GM19035 (cell line): ENCODE measurements around the gene ITGAX.

ENCODE experiments used
- ATAC-seq: cut with Tn5 transposase; IDR thresholded peaks from one replicate; pipeline ENCODE4 v1.9.1; 2021; ENCODE audit not compliant: unreplicated experiment

Gene ITGAX

DNA sequence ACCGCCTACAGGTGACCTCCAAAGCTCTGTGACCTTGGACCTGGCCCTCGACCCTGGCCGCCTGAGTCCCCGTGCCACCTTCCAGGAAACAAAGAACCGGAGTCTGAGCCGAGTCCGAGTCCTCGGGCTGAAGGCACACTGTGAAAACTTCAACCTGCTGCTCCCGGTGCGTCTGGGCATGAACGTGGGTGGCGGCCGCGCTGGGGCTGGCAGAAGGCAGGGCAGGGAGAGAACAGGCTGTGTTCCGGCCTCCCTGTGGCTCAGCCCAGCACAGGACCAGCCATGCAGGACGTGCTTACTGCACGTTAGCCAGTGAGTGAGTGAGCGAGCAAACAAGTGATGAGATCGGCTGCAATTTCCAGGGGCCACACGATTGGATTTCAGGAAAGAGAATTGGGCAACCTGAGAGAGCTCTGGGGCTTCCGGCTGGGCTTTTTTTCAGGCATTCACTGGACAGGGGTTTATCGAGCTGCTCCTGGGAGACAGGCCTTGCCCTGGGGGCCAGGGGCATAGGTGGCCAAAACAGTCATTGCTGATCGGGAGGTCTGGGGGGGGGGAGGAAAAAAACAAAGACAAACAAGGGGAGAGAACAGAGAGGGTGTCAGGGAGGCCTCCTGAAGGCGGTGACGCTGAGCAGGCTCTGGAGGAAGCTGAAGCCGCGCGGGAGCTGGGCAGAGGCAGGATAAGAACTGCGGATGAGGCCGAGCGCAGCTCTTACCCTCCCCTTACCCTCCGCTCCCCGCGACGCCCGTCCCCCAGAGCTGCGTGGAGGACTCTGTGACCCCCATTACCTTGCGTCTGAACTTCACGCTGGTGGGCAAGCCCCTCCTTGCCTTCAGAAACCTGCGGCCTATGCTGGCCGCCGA lies 16.9 kb downstream of the ITGAX start:
- no peak for ATAC-seq

DNA sequence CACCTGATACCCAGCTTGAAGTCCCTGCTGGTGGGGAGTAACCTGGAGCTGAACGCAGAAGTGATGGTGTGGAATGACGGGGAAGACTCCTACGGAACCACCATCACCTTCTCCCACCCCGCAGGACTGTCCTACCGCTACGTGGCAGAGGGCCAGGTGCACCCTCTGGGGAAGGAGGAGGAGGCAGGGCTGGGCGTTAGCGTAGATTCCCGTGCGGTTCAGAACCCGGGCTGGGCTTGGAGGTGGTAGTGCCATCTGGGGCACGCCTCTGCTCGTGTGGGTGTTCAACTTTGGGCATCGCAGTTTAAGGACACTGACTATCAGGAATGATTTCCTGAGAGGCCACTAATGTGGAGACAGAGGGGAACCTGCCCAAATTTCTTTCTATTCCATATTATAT lies 18.3 kb downstream of the ITGAX start:
- no peak for ATAC-seq

DNA sequence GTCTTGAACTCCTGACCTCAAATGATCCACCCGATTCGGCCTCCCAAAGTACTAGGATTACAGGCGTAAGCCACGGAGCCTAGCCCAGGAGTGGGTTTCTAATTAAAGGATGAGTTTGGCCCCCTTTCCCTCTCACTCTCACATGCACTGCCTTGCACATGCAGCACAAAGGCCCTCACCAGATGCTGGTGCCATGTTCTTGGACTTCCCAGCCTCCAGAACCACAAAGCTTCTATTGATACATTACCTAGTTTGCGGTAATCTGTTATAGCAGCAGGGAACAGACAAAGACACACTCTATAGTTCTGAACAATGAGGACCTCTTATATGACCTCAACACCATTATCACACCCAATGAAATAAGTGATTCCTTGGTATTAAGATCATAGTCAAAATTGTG lies 20.3 kb downstream of the ITGAX start:
- no peak for ATAC-seq

DNA sequence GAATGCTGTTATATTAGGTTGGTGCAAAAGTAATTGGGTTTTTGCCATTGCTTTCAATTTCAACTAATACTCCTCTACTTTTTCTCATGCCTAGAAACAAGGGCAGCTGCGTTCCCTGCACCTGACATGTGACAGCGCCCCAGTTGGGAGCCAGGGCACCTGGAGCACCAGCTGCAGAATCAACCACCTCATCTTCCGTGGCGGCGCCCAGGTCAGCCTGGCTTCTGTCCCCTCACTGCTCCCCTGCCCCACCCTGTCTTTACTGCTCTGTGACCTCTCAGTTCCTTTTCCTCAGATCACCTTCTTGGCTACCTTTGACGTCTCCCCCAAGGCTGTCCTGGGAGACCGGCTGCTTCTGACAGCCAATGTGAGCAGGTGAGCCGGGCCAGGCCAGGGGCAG lies 21.7 kb downstream of the ITGAX start:
- no peak for ATAC-seq

DNA sequence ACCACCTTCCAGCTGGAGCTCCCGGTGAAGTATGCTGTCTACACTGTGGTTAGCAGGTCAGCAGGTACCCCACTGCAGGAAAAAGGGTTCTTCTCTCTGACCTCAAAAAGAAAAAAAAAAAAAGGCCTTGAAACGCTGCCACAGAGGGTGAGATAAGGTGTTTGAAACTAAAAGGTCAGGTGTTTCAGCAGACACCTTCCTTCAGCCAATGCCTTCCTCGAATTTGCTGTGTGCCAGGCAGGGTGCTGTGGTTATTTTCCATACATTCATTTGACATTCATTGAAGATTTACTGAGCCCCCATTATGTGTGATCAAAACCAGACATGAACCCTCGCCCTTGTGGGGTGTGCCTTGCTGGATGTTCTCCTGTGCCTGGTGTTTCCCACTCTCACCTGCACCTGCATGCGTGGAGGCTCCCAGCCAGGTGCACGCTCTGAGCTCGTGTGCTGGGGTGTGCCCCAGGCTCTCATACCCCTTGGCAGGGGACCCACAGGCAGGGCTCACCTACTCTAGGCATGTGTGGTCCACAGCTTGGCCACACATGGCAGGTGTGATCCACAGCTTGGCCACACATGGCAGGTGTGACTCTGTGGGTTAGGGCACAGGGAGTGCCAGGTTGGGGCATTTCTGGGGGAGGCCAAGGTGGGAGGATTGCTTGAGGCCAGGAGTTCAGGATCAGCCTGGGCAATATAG lies 22.4 kb downstream of the ITGAX start:
- no peak for ATAC-seq

DNA sequence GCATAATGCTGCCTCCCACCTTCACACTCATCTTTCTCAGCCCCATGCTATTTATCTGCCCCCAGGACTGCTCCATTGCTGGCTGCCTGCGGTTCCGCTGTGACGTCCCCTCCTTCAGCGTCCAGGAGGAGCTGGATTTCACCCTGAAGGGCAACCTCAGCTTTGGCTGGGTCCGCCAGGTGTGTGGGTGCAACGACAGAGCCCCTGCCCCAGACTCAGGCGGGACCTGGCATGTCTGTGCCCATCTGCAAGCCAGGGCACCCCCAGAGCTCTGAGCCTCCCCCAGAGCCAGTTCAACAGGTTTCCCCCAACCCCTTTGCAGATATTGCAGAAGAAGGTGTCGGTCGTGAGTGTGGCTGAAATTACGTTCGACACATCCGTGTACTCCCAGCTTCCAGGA lies 25.2 kb downstream of the ITGAX start:
- no peak for ATAC-seq

DNA sequence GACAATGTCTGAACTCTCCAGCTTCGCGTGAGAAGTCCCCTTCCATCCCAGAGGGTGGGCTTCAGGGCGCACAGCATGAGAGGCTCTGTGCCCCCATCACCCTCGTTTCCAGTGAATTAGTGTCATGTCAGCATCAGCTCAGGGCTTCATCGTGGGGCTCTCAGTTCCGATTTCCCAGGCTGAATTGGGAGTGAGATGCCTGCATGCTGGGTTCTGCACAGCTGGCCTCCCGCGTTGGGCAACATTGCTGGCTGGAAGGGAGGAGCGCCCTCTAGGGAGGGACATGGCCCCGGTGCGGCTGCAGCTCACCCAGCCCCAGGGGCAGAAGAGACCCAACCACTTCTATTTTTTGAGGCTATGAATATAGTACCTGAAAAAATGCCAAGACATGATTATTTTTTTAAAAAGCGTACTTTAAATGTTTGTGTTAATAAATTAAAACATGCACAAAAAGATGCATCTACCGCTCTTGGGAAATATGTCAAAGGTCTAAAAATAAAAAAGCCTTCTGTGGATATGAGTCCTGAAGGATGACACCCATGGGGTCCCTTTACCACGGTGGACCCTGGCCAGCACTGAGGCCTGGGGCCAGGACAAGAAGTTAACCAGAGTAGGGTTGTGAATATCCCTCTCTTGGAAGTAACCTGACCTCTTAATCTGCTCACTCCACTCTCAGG lies 27.6 kb downstream of the ITGAX start:
- ATAC-seq = no peak

DNA sequence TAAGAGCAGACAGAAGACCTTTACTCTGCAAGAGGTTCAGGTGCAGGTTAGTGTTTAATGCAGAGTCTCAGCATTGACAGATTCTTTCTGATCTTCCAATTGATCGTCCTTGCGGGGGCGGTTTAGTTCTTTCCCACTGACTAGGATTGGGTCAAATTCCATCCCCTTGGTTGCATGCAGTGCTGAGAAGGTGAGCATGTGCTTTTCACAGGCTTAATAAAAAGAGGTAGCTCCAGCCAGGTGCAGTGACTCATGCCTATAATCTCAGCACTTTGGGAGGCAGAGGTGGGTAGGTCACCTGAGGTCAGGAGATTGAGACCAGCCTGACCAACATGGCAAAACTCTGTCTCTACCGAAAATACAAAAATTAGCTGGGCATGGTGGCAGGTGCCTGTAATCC lies 30.7 kb downstream of the ITGAX start:
- no peak for ATAC-seq

DNA sequence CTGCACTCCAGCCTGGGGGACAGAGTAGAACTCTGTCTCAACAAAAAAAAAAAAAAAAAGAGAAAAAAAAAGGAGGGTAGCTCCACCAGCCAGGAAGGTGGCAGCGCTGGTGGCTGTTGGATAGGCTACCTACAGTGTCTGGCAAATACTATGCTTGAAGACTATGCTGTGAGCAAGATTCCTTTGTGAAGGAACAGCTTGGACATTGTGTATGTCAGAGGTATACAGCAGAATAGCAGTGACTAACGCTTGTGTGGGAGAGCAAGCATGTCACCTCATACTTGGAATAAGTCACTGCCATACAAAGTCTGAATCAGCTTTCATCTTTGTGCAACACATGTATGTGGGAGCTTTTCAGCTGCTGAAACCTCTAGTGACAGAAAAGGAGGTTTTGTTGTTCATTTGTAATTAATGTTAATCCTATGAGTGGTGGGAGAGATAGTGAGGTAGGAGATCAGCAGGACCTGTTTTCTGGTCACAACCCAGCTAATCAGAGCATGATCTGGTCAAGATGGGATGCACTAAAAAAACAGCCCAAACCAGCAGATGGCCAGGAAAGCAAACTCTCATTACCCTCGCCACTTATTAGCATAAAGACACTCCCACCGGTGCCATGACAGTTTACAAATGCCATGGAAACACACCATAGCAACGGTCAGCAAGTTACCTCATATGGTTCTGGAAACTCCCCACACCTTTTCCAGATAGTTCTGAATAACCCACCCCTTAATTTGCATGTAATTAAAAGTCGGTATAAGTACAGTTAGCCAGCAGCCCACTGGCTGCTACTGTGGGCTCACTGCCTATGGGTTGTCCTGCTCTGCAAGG lies 31.4 kb downstream of the ITGAX start:
- peak; percentile 52 for ATAC-seq

DNA sequence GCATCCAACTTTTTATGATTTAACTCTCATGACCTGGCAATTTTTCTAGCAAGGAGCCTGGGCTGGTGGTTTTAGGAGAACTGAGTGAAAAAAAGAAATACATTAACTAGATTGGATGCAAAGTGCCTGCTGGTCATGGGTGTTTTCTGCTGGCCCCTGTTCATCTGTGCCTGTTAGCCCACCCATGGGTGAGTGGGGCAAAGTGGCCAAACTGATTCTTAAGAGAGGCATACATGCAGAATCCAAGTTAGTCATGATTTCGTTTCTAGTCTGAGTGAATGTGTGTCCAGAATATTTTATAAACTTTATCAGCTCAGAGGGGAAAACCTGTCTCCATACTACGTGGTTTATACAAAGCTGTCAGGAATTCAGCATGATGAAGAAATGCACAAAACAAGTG lies 33.6 kb downstream of the ITGAX start:
- no peak for ATAC-seq

DNA sequence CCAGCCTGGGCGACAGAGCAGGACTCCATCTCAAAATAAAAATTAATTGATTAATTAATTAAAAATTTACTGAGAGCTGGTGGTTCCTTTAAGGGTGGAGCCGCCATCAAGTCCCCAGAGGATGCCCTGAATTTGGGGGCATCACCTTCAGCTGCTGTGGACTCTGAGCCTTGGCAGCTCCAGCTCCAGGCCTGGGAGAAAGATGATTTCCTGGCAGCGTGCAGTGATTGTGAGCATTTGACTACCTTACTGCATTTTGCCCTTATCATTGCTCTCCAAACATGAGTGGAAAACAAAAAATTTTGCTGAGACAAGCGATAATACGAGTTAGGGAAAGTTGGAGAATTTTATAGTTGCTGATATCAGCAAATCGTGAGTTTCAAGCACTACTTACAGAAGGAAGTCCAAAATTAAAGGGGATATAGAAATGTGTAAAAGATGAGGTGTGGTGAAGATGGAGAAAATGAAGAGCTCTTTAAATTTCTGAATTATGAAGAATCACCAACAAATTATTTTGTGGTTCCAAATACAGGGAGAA lies 35.6 kb downstream of the ITGAX start:
- ATAC-seq = no peak

DNA sequence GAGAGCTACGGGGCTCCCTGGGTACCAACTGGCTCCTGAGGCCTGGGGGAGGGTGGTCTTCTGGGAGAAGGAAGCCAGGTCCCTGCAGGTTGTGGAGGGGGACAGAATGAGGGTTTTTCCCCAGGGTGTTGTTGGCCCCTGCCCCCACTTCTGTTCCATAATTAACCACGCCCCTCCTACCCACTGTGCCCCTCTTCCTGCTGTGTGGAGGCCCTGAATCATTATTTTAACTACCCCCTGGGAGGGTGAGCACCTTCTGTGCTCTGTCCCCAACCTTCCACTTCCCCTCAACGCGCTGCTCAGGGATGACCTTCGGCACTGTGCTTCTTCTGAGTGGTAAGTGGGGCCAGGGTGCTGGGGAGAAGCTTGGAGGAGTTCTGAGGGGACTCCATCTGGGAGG lies 38.1 kb downstream of the ITGAX start, which contains the start of gene ITGAD:
Gene ITGAD, plus strand, starts transcription at position 280 of the 400 bp plus-strand sequence. Its CDS starts 26 bp downstream, at position 306.
- ATAC-seq = no peak

DNA sequence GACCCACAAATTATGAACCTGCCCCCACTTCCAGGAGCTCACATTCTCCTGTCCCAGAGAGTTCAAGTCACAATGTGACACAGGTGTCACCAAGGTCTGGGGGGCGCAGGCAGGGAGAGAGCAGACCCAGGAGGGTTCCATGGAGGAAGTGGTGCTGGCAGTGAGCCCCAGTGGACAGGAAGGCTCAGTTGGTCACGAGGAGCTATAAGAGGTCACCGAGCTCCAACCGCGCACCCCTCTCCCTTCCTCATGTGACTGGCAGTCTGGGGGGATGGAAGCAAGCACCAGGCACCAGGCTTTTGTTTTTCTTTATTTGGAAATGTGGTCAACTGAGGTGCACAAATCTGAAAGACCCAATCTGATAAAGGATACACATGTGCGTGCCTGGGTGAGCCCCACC lies 40.7 kb downstream of the ITGAX start:
- ATAC-seq = no peak

DNA sequence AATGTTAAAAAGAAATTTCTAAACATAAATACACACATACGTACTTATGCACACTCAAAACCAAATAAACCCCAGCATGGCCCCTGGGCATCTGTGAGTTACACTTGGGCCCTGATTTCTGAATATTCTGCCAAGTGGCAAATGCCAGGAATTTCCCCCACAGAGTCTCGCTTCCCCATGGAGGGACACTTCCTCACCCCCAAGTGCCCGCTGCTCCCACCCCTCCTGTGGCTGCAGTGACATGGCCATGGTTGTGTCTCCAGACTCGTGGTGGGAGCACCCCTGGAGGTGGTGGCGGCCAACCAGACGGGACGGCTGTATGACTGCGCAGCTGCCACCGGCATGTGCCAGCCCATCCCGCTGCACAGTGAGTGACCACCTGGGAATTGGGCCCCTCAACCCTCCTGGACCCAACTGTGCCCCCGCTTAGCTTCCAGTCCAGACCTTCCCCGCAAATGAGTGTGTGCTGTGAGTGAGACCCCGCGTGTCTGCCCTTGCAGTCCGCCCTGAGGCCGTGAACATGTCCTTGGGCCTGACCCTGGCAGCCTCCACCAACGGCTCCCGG lies 42.2 kb downstream of the ITGAX start:
- no peak for ATAC-seq

DNA sequence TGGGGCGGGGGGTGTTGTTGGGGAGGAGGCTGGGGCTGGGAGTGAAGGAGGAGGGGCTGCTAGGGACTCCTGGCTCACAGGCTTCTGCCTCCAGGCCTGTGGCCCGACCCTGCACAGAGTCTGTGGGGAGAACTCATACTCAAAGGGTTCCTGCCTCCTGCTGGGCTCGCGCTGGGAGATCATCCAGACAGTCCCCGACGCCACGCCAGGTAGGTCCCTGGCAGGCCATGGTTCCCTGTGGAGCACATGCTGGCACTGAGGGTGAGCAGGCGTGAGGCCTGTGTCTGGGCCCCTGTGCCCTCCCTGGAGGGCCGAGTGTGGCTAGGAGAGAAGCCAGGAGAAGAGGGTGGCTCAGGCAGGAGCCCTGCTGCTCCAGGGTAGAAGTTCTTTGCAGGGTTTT lies 42.7 kb downstream of the ITGAX start:
- no peak for ATAC-seq

DNA sequence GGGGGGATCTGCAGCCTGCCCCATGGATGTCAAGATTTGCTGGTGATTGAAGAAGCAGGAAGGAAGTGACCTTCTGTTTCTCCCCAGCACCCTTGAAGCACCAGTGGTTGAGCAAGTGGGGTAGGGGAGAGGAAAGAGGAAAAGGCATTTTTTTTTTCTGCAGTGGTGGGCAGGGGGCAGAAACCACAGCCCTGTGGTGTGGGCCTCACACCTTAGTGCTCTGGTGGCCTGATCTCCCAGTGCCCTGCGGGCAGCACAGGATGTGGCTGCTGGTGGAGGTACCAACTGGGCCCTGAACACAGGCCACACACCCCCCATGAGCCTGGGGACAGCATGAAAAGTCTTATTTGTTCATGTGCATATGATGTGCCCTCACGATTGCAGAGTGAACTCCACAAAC lies 45.2 kb downstream of the ITGAX start:
- no peak for ATAC-seq

DNA sequence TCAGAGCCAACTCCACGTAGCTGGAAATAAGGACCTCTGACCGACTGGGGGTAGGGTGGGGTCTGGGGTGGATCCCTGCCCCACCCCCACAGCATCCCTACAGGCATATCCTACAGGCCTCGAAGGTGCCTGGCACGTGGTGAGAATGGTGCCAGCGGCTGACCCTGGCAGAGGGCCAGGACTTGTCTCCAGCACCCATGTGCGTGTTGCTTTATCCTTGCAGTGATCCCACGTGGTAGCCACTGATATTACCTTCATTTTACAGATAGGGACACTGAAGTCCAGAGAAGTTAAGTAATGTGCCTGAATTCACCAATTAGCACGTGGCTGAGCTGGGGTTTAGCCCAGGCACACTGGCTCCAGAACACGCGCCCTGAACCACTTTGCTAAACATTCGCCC lies 46.5 kb downstream of the ITGAX start:
- ATAC-seq = no peak

DNA sequence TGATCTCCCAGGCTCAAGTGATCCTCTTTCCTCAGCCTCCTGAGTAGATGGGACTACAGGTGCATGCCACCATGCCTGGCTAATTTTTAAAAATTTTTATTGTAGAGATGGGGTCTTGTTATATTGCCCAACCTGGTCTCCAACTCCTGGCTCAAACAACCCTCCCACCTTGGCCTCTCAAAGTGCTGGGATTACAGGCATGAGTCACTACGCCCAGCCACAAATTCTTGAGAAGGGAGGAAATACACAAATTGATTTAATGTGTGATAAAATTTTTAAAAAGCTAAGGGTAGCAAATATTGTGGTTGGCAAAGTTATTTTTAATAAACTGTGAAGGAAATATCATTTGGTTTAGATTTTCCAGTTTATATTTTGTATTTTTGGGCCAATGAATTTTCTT lies 47.7 kb downstream of the ITGAX start:
- no peak for ATAC-seq

DNA sequence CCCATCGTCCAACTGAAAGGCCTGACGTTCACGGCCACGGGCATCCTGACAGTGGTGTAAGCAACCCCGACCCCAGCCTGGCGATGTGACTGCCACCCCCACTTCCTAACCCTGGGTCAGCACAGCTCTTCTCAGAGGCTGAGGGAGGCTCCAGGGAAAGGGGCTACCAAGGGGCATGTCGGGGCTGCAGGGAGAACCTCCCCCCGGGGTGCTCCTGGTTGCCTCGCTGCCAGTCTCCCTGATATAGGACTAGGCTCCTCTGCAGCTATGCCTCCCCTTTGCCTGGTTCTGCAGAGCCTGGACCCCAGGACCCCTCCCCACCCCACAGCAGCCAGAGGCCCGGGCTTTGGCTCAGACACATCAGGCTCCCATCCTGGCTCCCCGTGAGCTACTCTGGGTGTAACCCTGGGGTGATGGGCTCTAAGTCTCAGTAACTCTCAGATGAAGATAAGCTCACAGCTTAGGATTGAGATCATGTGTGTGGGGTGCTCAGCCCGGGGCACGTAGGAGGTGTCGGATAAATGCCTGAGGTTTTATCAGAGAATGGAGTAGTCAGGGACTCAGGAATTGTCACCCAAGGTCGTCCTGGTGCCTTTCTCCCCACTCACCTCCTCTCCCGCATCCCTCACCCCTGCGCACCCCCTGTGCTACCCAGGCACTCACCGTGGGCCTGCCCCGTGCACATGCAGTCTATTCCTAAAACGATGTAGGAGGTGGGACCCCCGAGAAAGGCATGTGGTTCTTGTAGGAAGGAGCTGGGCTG lies 48.8 kb downstream of the ITGAX start:
- ATAC-seq = no peak
